H1 (cell line): Measurements from ENCODE around the gene RRAS. TPM values are rescaled to one million over a fixed set of nuclear protein-coding genes. Genes with fewer than 3 reads are reported as not detected.
A peak's percentile ranks its signal among the peaks of the same experiment; 100 is the strongest.

ENCODE experiments used
- CTCF ChIA-PET: fragments of 300-600 bp; sonication (Branson Sonifier 250); formaldehyde crosslinking; loops from one replicate; lab custom pipeline; 2021; ENCODE audit not compliant: partially characterized antibody; lab: Charles Lee
- POLR2A ChIA-PET: fragments of 300-600 bp; sonication (Branson Sonifier 250); formaldehyde crosslinking; loops from one replicate; lab custom pipeline; 2021; ENCODE audit warnings: inconsistent platforms; ENCODE audit not compliant: partially characterized antibody; lab: Charles Lee
- DNase-seq, 2 experiments: peaks; one replicate each; pipeline versions ENCODE4 v3.0.0 to v3.0.0-alpha.2; 2010 to 2022; ENCODE audit warnings: low spot score in 2 of 2, low read depth in 1 of 2, mixed read lengths in 1 of 2
- FAIRE-seq: peaks from 2 replicates; lab custom pipeline; 2011; peaks lifted over from hg19 to GRCh38; lab: Jason Lieb, UNC
- H2AFZ ChIP-seq: 2 replicates; pipeline ENCODE4 v1.8.1; 2012; ENCODE audit warnings: low read length, inconsistent platforms
- H2AK5ac ChIP-seq: 2 replicates; pipeline ENCODE4 v1.6.1; 2013; ENCODE audit warnings: low read depth, low read length
- H2BK120ac ChIP-seq: replicated peaks from 2 replicates; pipeline ENCODE3; 2013; ENCODE audit warnings: low read depth, low read length, inconsistent platforms
- H2BK12ac ChIP-seq: 2 replicates; pipeline ENCODE4 v1.6.1; 2013; ENCODE audit warnings: low read depth, low read length
- H2BK15ac ChIP-seq: 2 replicates; pipeline ENCODE4 v1.6.1; 2013; ENCODE audit warnings: low read length
- H2BK20ac ChIP-seq: 2 replicates; pipeline ENCODE4 v1.6.1; 2013; ENCODE audit warnings: low read length
- H2BK5ac ChIP-seq: 2 replicates; pipeline ENCODE4 v1.6.1; 2013; ENCODE audit warnings: low read depth, low read length
- H3K14ac ChIP-seq: 2 replicates; pipeline ENCODE4 v1.6.1; 2013; ENCODE audit warnings: inconsistent platforms; ENCODE audit not compliant: insufficient read length
- H3K18ac ChIP-seq: 2 replicates; pipeline ENCODE4 v1.6.1; 2013; ENCODE audit warnings: low read length; ENCODE audit errors: extremely low read depth
- H3K23ac ChIP-seq: 2 replicates; pipeline ENCODE4 v1.6.1; 2013; ENCODE audit warnings: inconsistent platforms; ENCODE audit not compliant: insufficient read length
- H3K23me2 ChIP-seq: 2 replicates; pipeline ENCODE4 v1.6.1; 2013; ENCODE audit warnings: low read depth, low read length
- H3K27ac ChIP-seq: 2 replicates; pipeline ENCODE4 v1.6.1; 2011; ENCODE audit warnings: low read depth, low read length, inconsistent platforms
- H3K27me3 ChIP-seq, 4 experiments: replicated peaks in 1 of 4; 1 replicate in 1 of 4; 2 replicates in 3 of 4; pipeline versions ENCODE4 v1.6.1 to v1.8.1; 2011 to 2013; ENCODE audit warnings: low read length in 3 of 4, mild to moderate bottlenecking in 3 of 4, inconsistent platforms in 2 of 4, mixed read lengths in 2 of 4, moderate library complexity in 1 of 4; ENCODE audit not compliant: control insufficient read depth in 3 of 4, insufficient read depth in 3 of 4; ENCODE audit errors: extremely low read depth in 1 of 4
- H3K36me3 ChIP-seq, 4 experiments: 2 replicates each; pipeline versions ENCODE4 v1.6.1 to v1.8.1; 2011 to 2013; ENCODE audit warnings: mild to moderate bottlenecking in 4 of 4, low read length in 3 of 4, moderate library complexity in 2 of 4, control low read depth in 1 of 4, inconsistent platforms in 1 of 4; ENCODE audit not compliant: insufficient read depth in 4 of 4, control insufficient read depth in 2 of 4
- H3K4ac ChIP-seq: replicated peaks from 2 replicates; pipeline ENCODE3; 2013; ENCODE audit warnings: low read length, low read depth, mixed read lengths, inconsistent platforms; ENCODE audit not compliant: insufficient read length
- H3K4me1 ChIP-seq, 4 experiments: replicated peaks in 1 of 4; 1 replicate in 1 of 4; 2 replicates in 3 of 4; pipeline versions ENCODE4 v1.6.1 to v1.8.1; 2011 to 2013; ENCODE audit warnings: low read length in 3 of 4, inconsistent platforms in 2 of 4, mixed read lengths in 1 of 4; ENCODE audit not compliant: insufficient read depth in 4 of 4, control insufficient read depth in 3 of 4
- H3K4me2 ChIP-seq, 2 experiments: 2 replicates each; pipeline versions ENCODE4 v1.6.1 to v1.8.1; 2011 to 2013; ENCODE audit warnings: low read depth in 2 of 2, low read length in 2 of 2, control low read depth in 1 of 2, inconsistent platforms in 1 of 2, mild to moderate bottlenecking in 1 of 2; ENCODE audit not compliant: insufficient read depth in 1 of 2
- H3K4me3 ChIP-seq, 4 experiments: fragments of 200-600, 300-600 bp in 1 of 4; sonication (generic), shearing (Covaris generic), sonication (Bioruptor Twin) in 1 of 4; 2 replicates each; pipeline versions ENCODE4 v1.5.1 to v1.8.1; 2011 to 2016; ENCODE audit warnings: low read length in 4 of 4, low read depth in 3 of 4, control low read depth in 2 of 4, inconsistent platforms in 2 of 4, mild to moderate bottlenecking in 2 of 4, mixed read lengths in 1 of 4, moderate library complexity in 1 of 4; ENCODE audit not compliant: insufficient read depth in 2 of 4; ENCODE audit errors: extremely low read depth in 1 of 4
- H3K56ac ChIP-seq: replicated peaks from 2 replicates; pipeline ENCODE3; 2013; ENCODE audit warnings: low read depth, mild to moderate bottlenecking, mixed read lengths, low read length, inconsistent platforms; ENCODE audit not compliant: insufficient read length
- H3K79me1 ChIP-seq: 2 replicates; pipeline ENCODE4 v1.6.1; 2013; ENCODE audit warnings: low read depth, low read length, control low read depth
- H3K79me2 ChIP-seq, 2 experiments: 2 replicates each; pipeline versions ENCODE4 v1.6.1 to v1.8.1; 2012 to 2013; ENCODE audit warnings: low read length in 2 of 2, mild to moderate bottlenecking in 2 of 2, inconsistent platforms in 1 of 2; ENCODE audit not compliant: insufficient read depth in 2 of 2, control insufficient read depth in 1 of 2
- H3K9ac ChIP-seq, 4 experiments: replicated peaks in 1 of 4; 1 replicate in 1 of 4; 2 replicates in 3 of 4; pipeline versions ENCODE4 v1.6.1 to v1.8.1; 2011 to 2013; ENCODE audit warnings: low read depth in 3 of 4, low read length in 3 of 4, control low read depth in 2 of 4, mild to moderate bottlenecking in 2 of 4, moderate library complexity in 2 of 4, inconsistent platforms in 1 of 4; ENCODE audit errors: extremely low read depth in 1 of 4
- H3K9me3 ChIP-seq, 2 experiments: 2 replicates each; pipeline versions ENCODE4 v1.6.1 to v1.8.1; 2012 to 2013; ENCODE audit warnings: mild to moderate bottlenecking in 2 of 2, moderate library complexity in 2 of 2, control low read depth in 1 of 2, inconsistent platforms in 1 of 2, low read depth in 1 of 2, low read length in 1 of 2, mixed read lengths in 1 of 2; ENCODE audit not compliant: insufficient read depth in 2 of 2
- H4K20me1 ChIP-seq, 2 experiments: replicated peaks in 1 of 2; 2 replicates each; pipeline versions ENCODE3 to v1.8.1; 2011 to 2013; ENCODE audit warnings: inconsistent platforms in 2 of 2, low read length in 2 of 2, mild to moderate bottlenecking in 1 of 2; ENCODE audit not compliant: insufficient read depth in 2 of 2, control insufficient read depth in 1 of 2
- H4K5ac ChIP-seq: 2 replicates; pipeline ENCODE4 v1.6.1; 2013; ENCODE audit warnings: low read length, low read depth, mixed read lengths, inconsistent platforms; ENCODE audit not compliant: insufficient read length
- H4K8ac ChIP-seq: 2 replicates; pipeline ENCODE4 v1.8.0; 2013; ENCODE audit warnings: mild to moderate bottlenecking, moderate library complexity, low read length, inconsistent platforms; ENCODE audit not compliant: insufficient read depth; ENCODE audit errors: extremely low read depth
- H4K91ac ChIP-seq: replicated peaks from 2 replicates; pipeline ENCODE3; 2013; ENCODE audit warnings: low read length, mixed read lengths, inconsistent platforms; ENCODE audit not compliant: insufficient read length
- CHD2 ChIP-seq: IDR thresholded peaks from 2 replicates; pipeline ENCODE4 v1.6.1; 2012; ENCODE audit warnings: low read length, improper control_type of control experiment
- EZH2 ChIP-seq: fragments of 200-600 bp; sonication (generic); IDR thresholded peaks from 2 replicates; pipeline ENCODE4 v1.7.1; 2012; ENCODE audit warnings: low read depth, mild to moderate bottlenecking, moderate library complexity, low read length, inconsistent platforms; ENCODE audit not compliant: severe bottlenecking
- KDM1A ChIP-seq: fragments of 200-600, 300-600 bp; sonication (generic); IDR thresholded peaks from 2 replicates; pipeline ENCODE4 v1.7.1; 2016; ENCODE audit warnings: mild to moderate bottlenecking, low read length, borderline replicate concordance
- POLR2AphosphoS5 ChIP-seq: IDR thresholded peaks from 2 replicates; pipeline ENCODE4 v1.6.1; 2011; ENCODE audit warnings: low read depth, low read length
- SP1 ChIP-seq: IDR thresholded peaks from 2 replicates; pipeline ENCODE4 v1.6.1; 2011; ENCODE audit warnings: low read depth, low read length
- SP2 ChIP-seq: IDR thresholded peaks from 2 replicates; pipeline ENCODE4 v1.6.1; 2012; ENCODE audit warnings: mild to moderate bottlenecking, low read length, inconsistent platforms
- SRF ChIP-seq: IDR thresholded peaks from 2 replicates; pipeline ENCODE4 v1.6.1; 2011; ENCODE audit warnings: mild to moderate bottlenecking, low read depth, low read length, moderate library complexity
- TEAD4 ChIP-seq: IDR thresholded peaks from 2 replicates; pipeline ENCODE4 v1.6.1; 2012; ENCODE audit warnings: low read depth, low read length, inconsistent platforms, mixed read lengths
- USF2 ChIP-seq: IDR thresholded peaks from 2 replicates; pipeline ENCODE4 v1.6.1; 2011; ENCODE audit warnings: low read length, improper control_type of control experiment
- WGBS, 2 experiments: shearing (Covaris generic) in 1 of 2; methylation state at CpG; one replicate each; pipeline versions ENCODE4 v1.1.6 to v1.1.7; 2013 to 2015; ENCODE audit warnings: low lambda C conversion rate in 2 of 2, mixed read lengths in 2 of 2, inconsistent platforms in 1 of 2, low coverage in 1 of 2, missing lambda C conversion rate in 1 of 2; ENCODE audit not compliant: insufficient replicate concordance in 2 of 2, insufficient coverage in 1 of 2, insufficient read length in 1 of 2; ENCODE audit errors: extremely low coverage in 1 of 2, missing lambda C conversion rate in 1 of 2; 5-methylcytosine and 5-hydroxymethylcytosine counted together
- polyA plus RNA-seq, 7 experiments: library from polyadenylated mRNA; depleted of rRNA in 3 of 7; stranded (reverse) in 5 of 7; unstranded in 2 of 7; fragments of >200 nt in 5 of 7; fragments of 200-250 nt in 2 of 7; gene quantifications; 1 replicate in 5 of 7; 2 replicates in 1 of 7; 4 replicates in 1 of 7; pipeline versions ENCODE4 v1.2.1 to v1.2.3, GENCODE V29; 2011 to 2013; ENCODE audit warnings: missing spikeins in 2 of 7, mixed read lengths in 2 of 7
- total RNA-seq: library from RNA; stranded (reverse); fragmentation: NEBNext Ultra II Directional; extraction: Animal tissue kit (Norgen Biotek cat#: 25700); gene quantifications from 2 replicates; pipeline ENCODE4 v1.2.1, GENCODE V29; 2021
- TF ChIP-seq, protein P1 (sequence below): IDR thresholded peaks from 2 replicates; pipeline ENCODE4 v1.6.1; 2012; ENCODE audit warnings: inconsistent platforms

RRAS gene
- total and polyA plus RNA-seq, 2 of the 8 experiments (the other 6 are each of a cell fraction or from before 2014, with no cell fraction given), result 17.7 to 49.1 TPM

GRCh38 chr19:49593233-49594113 is 46.5 kb downstream of the RRAS start:
- H4K8ac ChIP-seq, result no peak overlapping the region
- peak overlapping the region; percentile 29 to 83 (median 44); a peak in 5 of 7 replicates for H3K9ac ChIP-seq
- CTCF ChIA-PET, result interaction anchor here (1.2 to 1.3 kb wide), 2 partner anchors 88 to 91 kb away, joined by 3 read pairs; no protein-coding TSS in a partner anchor
- 11% methylated on average over 14 of the region's 27 CpGs; no CpG with 5 or more reads in 1 of the 2 experiments for WGBS, 2 experiments
- no peak overlapping the region for H4K5ac ChIP-seq
- no peak overlapping the region for H3K56ac ChIP-seq
- FAIRE-seq, result peak; percentile 87
- H4K91ac ChIP-seq, result no peak overlapping the region
- peaks cover under 1 to 6% of the 10 kb centered on the region in 2 experiments for H4K20me1 ChIP-seq
- peaks cover 20% of the 10 kb centered on the region for H3K23me2 ChIP-seq
- H2AFZ ChIP-seq, result no peak overlapping the region
- H2BK120ac ChIP-seq, result no peak overlapping the region
- H3K79me2 ChIP-seq, result peaks cover 4 to 34% of the 10 kb centered on the region in 2 experiments; a peak in 3 of 4 replicates
- H3K4ac ChIP-seq, result no peak overlapping the region
- H2BK5ac ChIP-seq, result peak overlapping the region; percentile 92; the same call in 1 of the 2 replicates
- H3K27me3 ChIP-seq, result no peaks in the 10 kb centered on the region
- peaks cover 3 to 9% (median 4%) of the 10 kb centered on the region in 4 experiments; a peak in 6 of 7 replicates for H3K4me1 ChIP-seq
- H3K9me3 ChIP-seq, result no peaks in the 10 kb centered on the region
- peak; percentile 92 to 95 for DNase-seq
- H2BK20ac ChIP-seq, result no peak overlapping the region
- peak overlapping the region; percentile 68; the same call in 1 of the 2 replicates for H3K18ac ChIP-seq
- H3K79me1 ChIP-seq, result peaks cover 8% of the 10 kb centered on the region
- H2BK15ac ChIP-seq, result no peak overlapping the region
- no peak overlapping the region; the same call in 1 of the 2 replicates for H2BK12ac ChIP-seq
- no peak overlapping the region for H3K23ac ChIP-seq
- H3K14ac ChIP-seq, result no peak overlapping the region
- POLR2A ChIA-PET, result interaction anchor here (0.7 to 37.8 kb wide), 17 partner anchors 8 to 505 kb away, joined by 3 to 840 read pairs (median 4); partner anchors contain the start of genes NOSIP, PRMT1, PRRG2 and RPS11
- peaks cover 12 to 45% (median 26%) of the 10 kb centered on the region in 4 experiments for H3K36me3 ChIP-seq
- peak overlapping the region; percentile 87 to 95 for H3K4me2 ChIP-seq
- no peak overlapping the region for H2AK5ac ChIP-seq
- peak overlapping the region; percentile 95 to 100 (median 96) for H3K4me3 ChIP-seq
- peak overlapping the region; percentile 39 for H3K27ac ChIP-seq
- no peak for TF ChIP-seq EZH2
- TF ChIP-seq SP1, result peak; percentile 92
- 0 out of 2 replicates have a peak, but pooled peaks have one; percentile 26 for TF ChIP-seq USF2
- TF ChIP-seq, protein P1, sequence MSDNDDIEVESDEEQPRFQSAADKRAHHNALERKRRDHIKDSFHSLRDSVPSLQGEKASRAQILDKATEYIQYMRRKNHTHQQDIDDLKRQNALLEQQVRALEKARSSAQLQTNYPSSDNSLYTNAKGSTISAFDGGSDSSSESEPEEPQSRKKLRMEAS, result peak; percentile 46
- peak; percentile 45; the same call in 1 of the 2 replicates for TF ChIP-seq SP2
- no peak for TF ChIP-seq SRF
- peak; percentile 87; the same call in 1 of the 2 replicates for TF ChIP-seq KDM1A
- TF ChIP-seq TEAD4, result no peak
- TF ChIP-seq POLR2AphosphoS5, result peak; percentile 78; the same call in 1 of the 2 replicates
- peak; percentile 82 for TF ChIP-seq CHD2
